Ishikawa (cell line): ENCODE measurements around the gene APOL5.

Experiments
- CEBPB ChIP-seq: IDR thresholded peaks from 2 replicates; pipeline ENCODE4 v1.6.1; 2012
- CREB1 ChIP-seq: IDR thresholded peaks from 2 replicates; pipeline ENCODE4 v1.6.1; 2012; ENCODE audit warnings: low read depth
- EGR1 ChIP-seq: IDR thresholded peaks from 2 replicates; pipeline ENCODE4 v1.6.1; 2012
- EP300 ChIP-seq: IDR thresholded peaks from 2 replicates; pipeline ENCODE4 v1.6.1; 2012; ENCODE audit warnings: borderline replicate concordance
- FOXM1 ChIP-seq: IDR thresholded peaks from 2 replicates; pipeline ENCODE4 v1.6.1; 2012; ENCODE audit warnings: low read depth, borderline replicate concordance
- NFIC ChIP-seq: IDR thresholded peaks from 2 replicates; pipeline ENCODE4 v1.6.1; 2012
- RAD21 ChIP-seq: IDR thresholded peaks from 2 replicates; pipeline ENCODE4 v1.6.1; 2012; ENCODE audit warnings: low read depth
- REST ChIP-seq: IDR thresholded peaks from 2 replicates; pipeline ENCODE4 v1.6.1; 2012; ENCODE audit warnings: low read depth, mild to moderate bottlenecking
- TAF1 ChIP-seq: IDR thresholded peaks from 2 replicates; pipeline ENCODE4 v1.6.1; 2012; ENCODE audit warnings: low read depth, mild to moderate bottlenecking
- TCF12 ChIP-seq: IDR thresholded peaks from 2 replicates; pipeline ENCODE4 v1.6.1; 2012; ENCODE audit warnings: low read depth
- TEAD4 ChIP-seq: IDR thresholded peaks from 2 replicates; pipeline ENCODE4 v1.6.1; 2012
- USF1 ChIP-seq: IDR thresholded peaks from 2 replicates; pipeline ENCODE4 v1.6.1; 2012
- YY1 ChIP-seq: IDR thresholded peaks from 2 replicates; pipeline ENCODE4 v1.6.1; 2012; ENCODE audit warnings: low read depth
- ZBTB7A ChIP-seq: IDR thresholded peaks from 2 replicates; pipeline ENCODE4 v1.6.1; 2012; ENCODE audit warnings: low read depth
- TF ChIP-seq, protein P1 (sequence below): IDR thresholded peaks from 2 replicates; pipeline ENCODE4 v1.6.1; 2012

Gene APOL5

DNA sequence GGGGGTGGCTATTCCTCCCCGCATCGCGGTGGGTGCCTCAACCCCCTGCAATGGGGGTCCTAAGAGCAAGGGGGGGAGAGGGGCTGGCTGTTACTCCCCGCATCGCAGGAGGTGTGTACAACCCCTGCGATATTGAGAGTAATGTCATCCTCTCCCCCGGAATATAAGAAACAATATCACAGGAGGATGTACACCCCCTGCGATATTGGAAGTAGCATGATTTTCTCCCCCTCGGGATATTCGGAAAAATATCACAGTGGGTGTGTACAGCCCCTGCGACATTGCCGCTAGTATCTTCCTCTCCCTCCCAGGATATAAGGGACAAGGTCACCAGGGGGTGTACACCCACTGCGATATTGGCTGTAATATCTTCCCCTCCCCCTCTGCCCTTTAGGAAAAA lies 22.5 kb upstream of the APOL5 start:
- TF ChIP-seq EGR1 (no peak), NFIC (no peak), CREB1 (no peak), REST (no peak), TEAD4 (no peak), TCF12 (no peak), EP300 (no peak), TAF1 (no peak), CEBPB (no peak), ZBTB7A (no peak), RAD21 (no peak), YY1 (no peak), FOXM1 (no peak), USF1 (no peak)
- TF ChIP-seq, protein P1, sequence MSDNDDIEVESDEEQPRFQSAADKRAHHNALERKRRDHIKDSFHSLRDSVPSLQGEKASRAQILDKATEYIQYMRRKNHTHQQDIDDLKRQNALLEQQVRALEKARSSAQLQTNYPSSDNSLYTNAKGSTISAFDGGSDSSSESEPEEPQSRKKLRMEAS: no peak

- TF ChIP-seq RAD21 (no peak), USF1 (no peak), TEAD4 (no peak), TAF1 (no peak), ZBTB7A (no peak), FOXM1 (no peak), EGR1 (no peak), YY1 (no peak), CREB1 (no peak), REST (no peak), TCF12 (no peak), EP300 (no peak), NFIC (no peak), CEBPB (no peak)
- TF ChIP-seq, protein P1: no peak
Measured at GRCh38 chr22:35697142-35697541, 20.5 kb upstream of the APOL5 start.

GRCh38 chr22:35703861-35704584 lies 13.6 kb upstream of the APOL5 start:
- TF ChIP-seq, protein P1: no peak
- no peak for TF ChIP-seq RAD21
- TF ChIP-seq NFIC: no peak
- TF ChIP-seq REST: no peak
- TF ChIP-seq ZBTB7A: no peak
- no peak for TF ChIP-seq CREB1
- TF ChIP-seq TEAD4: no peak
- TF ChIP-seq FOXM1: no peak

- TF ChIP-seq CREB1 (no peak), YY1 (no peak)
Measured at GRCh38 chr22:35705141-35705540, 12.5 kb upstream of the APOL5 start.

GRCh38 chr22:35708453-35708852 lies 9.2 kb upstream of the APOL5 start:
- TF ChIP-seq TCF12: no peak
- no peak for TF ChIP-seq TEAD4
- no peak for TF ChIP-seq YY1
- no peak for TF ChIP-seq CEBPB
- TF ChIP-seq CREB1: no peak
- TF ChIP-seq, protein P1: no peak
- no peak for TF ChIP-seq EP300
- no peak for TF ChIP-seq NFIC
- TF ChIP-seq ZBTB7A: no peak
- no peak for TF ChIP-seq REST
- no peak for TF ChIP-seq USF1
